Measurements from ENCODE around the gene TMEM240.
"Not testable (repeated sequence)": the region's sequence is repeated elsewhere in the genome, so short reads cannot be mapped to it uniquely, and the experiment has no call there.

TMEM240 gene

DNA sequence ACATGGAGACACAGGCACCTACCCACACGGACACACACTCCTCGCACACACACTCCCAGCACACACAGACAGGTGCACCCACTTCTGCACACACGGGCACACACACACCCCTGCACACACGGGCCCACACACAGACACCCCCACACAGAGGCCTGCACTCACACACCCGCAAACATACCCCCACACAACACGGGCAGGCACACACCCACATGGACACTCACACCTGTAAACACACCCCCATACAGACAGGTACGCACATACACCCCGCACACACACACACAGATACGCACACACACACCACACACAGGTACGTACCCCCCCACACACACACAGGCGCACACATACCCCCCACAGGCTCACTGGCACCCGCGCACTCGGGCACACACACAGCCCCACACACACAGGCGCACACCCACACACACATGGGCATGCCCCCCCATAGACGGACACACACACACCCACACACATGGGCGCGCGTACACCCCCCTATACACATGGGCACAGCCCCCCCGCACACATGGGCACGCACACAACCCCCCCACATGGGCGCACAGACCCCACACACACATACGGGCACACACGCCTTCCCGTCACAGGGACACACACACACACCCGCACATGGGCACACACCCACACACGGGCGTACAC lies 22.3 kb downstream of the TMEM240 start:
- Histone ChIP-seq H3K9ac (no peak overlapping the region), H3K4me3 (ENCODE audit: low read depth, low read length) (no peak overlapping the region), H2AFZ (no peak overlapping the region), H3K9me3 (ENCODE audit: control insufficient read depth, low read length) (no peaks in the 10 kb centered on the region), H3K27ac (no peak overlapping the region), H3K36me3 (ENCODE audit: control insufficient read depth, insufficient read depth, low read length) (no peaks in the 10 kb centered on the region), H3K79me2 (no peaks in the 10 kb centered on the region), H3K4me1 (no peaks in the 10 kb centered on the region), H3K4me2 (ENCODE audit: low read length) (no peak overlapping the region), H3K27me3 (ENCODE audit: control insufficient read depth, insufficient read depth, low read length) (no peaks in the 10 kb centered on the region)
- TF ChIP-seq, protein P1, sequence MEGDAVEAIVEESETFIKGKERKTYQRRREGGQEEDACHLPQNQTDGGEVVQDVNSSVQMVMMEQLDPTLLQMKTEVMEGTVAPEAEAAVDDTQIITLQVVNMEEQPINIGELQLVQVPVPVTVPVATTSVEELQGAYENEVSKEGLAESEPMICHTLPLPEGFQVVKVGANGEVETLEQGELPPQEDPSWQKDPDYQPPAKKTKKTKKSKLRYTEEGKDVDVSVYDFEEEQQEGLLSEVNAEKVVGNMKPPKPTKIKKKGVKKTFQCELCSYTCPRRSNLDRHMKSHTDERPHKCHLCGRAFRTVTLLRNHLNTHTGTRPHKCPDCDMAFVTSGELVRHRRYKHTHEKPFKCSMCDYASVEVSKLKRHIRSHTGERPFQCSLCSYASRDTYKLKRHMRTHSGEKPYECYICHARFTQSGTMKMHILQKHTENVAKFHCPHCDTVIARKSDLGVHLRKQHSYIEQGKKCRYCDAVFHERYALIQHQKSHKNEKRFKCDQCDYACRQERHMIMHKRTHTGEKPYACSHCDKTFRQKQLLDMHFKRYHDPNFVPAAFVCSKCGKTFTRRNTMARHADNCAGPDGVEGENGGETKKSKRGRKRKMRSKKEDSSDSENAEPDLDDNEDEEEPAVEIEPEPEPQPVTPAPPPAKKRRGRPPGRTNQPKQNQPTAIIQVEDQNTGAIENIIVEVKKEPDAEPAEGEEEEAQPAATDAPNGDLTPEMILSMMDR (IDR thresholded peaks at IDR 0.05): no peak

DNA sequence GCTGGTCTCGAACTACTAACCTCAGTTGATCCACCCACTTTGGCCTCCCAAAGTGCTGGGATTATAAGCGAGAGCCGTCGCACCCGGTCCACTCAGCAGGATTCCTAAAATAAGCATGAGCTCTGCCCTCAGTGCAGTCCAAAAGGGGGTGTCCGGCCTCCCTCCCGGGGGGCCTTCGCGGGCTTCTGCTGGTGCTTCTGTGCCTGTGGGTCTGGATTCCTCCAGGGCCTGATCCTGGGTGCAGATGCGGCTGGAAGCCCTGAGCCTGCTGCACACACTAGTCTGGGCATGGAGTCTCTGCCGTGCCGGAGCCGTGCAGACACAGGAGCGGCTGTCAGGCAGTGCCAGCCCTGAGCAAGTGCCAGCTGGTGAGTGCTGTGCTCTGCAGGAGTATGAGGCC lies 23.5 kb downstream of the TMEM240 start:
- not testable (repeated sequence) for H3K27me3 ChIP-seq (ENCODE audit: control insufficient read depth, insufficient read depth, low read length); H3K9me3 ChIP-seq (ENCODE audit: control insufficient read depth, low read length); H3K4me2 ChIP-seq (ENCODE audit: low read length); H3K9ac ChIP-seq; H3K79me2 ChIP-seq; H2AFZ ChIP-seq; H3K4me1 ChIP-seq; H3K27ac ChIP-seq; H3K4me3 ChIP-seq (ENCODE audit: low read depth, low read length); H3K36me3 ChIP-seq (ENCODE audit: control insufficient read depth, insufficient read depth, low read length)

DNA sequence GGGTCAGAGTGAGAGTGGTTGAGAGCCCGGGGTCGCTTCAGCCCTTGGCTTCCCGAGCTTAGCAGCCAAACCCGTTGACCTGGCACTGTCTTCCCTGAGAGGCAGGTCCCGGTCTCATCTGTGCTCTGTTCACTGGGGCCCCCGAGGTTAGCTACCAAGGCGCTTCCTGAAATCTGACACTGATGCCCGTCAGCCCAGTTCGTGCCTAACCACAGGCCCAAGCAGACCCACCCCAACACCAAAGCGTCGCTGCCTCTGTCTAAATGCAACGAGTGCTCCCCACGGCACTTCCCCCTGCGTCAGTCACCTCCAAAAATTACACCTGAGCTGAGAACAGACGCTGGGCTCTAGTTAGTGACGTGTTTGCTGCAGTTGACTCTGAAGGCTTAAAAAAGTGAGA lies 26.0 kb downstream of the TMEM240 start:
- not testable (repeated sequence) for H3K79me2 ChIP-seq; H3K4me1 ChIP-seq; H2AFZ ChIP-seq; H3K9ac ChIP-seq; H3K27me3 ChIP-seq (ENCODE audit: control insufficient read depth, insufficient read depth, low read length); H3K4me3 ChIP-seq (ENCODE audit: low read depth, low read length); H3K9me3 ChIP-seq (ENCODE audit: control insufficient read depth, low read length); H3K4me2 ChIP-seq (ENCODE audit: low read length); H3K27ac ChIP-seq; H3K36me3 ChIP-seq (ENCODE audit: control insufficient read depth, insufficient read depth, low read length)

DNA sequence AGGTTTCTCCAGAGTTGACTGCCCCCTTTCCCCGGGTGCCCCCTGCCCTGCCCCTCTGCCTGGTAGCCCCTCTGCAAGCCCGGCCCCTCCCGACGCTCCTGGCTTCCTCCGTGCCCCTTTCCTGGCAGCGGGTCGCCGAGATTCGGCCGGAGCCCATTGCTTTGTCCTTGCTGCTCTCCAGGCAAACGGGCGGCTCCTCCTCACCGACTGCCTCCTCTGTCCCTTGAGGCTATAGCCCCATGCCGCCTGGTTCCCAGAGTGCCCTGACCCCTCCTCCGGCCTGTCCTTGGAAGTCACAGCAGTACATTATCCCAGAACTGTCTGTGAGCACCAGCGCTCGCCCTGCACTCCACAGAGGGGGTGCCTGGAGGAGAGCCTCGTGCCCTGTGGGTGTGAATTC lies 26.7 kb downstream of the TMEM240 start:
- H3K36me3 ChIP-seq (ENCODE audit: control insufficient read depth, insufficient read depth, low read length); H3K4me3 ChIP-seq (ENCODE audit: low read depth, low read length); H3K4me2 ChIP-seq (ENCODE audit: low read length); H3K9me3 ChIP-seq (ENCODE audit: control insufficient read depth, low read length); H3K9ac ChIP-seq; H2AFZ ChIP-seq; H3K79me2 ChIP-seq; H3K27me3 ChIP-seq (ENCODE audit: control insufficient read depth, insufficient read depth, low read length); H3K27ac ChIP-seq; H3K4me1 ChIP-seq: not testable (repeated sequence)

DNA sequence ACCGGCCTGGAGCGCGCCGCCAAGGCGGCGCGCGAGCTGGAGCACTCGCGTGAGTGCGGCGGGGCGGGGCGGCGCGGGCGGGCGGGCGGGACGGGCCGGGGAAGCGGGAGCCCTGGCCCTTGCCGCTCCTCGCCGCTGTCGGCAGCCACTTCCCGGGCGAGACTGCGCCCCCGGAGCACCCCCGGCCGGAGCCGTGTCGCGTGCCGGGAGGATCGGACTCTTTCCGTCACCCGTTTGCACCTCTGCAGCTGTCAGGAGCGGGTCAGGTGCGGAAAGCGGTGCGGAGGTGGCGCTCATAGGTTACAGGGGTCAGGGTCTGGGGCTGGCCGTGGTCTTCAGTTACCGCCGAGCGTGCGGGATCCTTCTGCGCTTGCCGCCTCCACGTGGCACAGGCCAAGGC lies 28.0 kb downstream of the TMEM240 start:
- H3K9ac ChIP-seq; H3K27ac ChIP-seq; H3K4me1 ChIP-seq; H3K4me2 ChIP-seq (ENCODE audit: low read length); H3K27me3 ChIP-seq (ENCODE audit: control insufficient read depth, insufficient read depth, low read length); H3K36me3 ChIP-seq (ENCODE audit: control insufficient read depth, insufficient read depth, low read length); H3K9me3 ChIP-seq (ENCODE audit: control insufficient read depth, low read length); H3K79me2 ChIP-seq; H2AFZ ChIP-seq: not testable (repeated sequence)
- H3K4me3 ChIP-seq (ENCODE audit: low read depth, low read length): peak overlapping the region; percentile 37

DNA sequence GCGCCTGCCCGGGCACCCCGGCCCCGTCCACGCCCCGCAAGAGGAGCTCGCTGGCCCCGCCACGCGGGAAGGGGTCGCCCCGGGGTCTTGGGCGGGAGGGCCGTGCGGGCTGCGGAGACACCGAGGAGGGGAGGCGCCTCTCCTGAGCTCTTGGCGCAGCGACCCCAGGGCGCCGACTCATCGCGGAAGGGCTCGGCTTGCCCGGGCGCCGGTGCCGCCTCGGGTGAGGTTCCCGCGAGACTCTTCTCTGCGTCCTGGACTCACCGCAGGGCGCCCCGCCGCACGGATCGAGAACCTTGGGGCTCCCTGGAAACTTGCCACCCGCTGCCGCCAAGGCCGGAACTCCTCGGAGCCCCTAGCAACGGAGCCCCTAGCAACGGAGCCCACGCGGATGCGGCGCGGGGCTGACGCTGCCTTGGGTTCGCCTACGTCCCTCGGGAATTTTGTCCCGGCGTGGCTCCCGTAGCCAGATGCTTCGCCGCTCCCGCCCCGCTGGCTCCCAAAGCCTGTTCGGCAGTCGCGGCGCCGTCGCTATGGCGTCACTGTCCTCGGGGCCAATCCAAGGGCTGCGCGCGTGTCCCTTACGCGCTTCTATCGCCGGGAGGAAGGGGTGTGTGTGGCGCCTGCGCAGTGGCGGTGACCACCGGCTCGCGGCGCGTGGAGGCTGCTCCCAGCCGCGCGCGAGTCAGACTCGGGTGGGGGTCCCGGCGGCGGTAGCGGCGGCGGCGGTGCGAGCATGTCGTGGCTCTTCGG lies 28.7 kb downstream of the TMEM240 start, which contains the start of gene ATAD3A:
Gene ATAD3A, plus strand, starts transcription at position 630 of the 753 bp plus-strand sequence. Its CDS starts 107 bp downstream, at position 737.
- Histone ChIP-seq H3K4me1 (peaks cover 3% of the 10 kb centered on the region), H3K27ac (peak within 1 kb of the TSS; percentile 83), H2AFZ (peak within 1 kb of the TSS; percentile 81), H3K9me3 (ENCODE audit: control insufficient read depth, low read length) (no peaks in the 10 kb centered on the region), H3K27me3 (ENCODE audit: control insufficient read depth, insufficient read depth, low read length) (no peaks in the 10 kb centered on the region), H3K4me2 (ENCODE audit: low read length) (peak within 1 kb of the TSS; percentile 97), H3K79me2 (no peaks in the 10 kb centered on the region), H3K36me3 (ENCODE audit: control insufficient read depth, insufficient read depth, low read length) (no peaks in the 10 kb centered on the region), H3K4me3 (ENCODE audit: low read depth, low read length) (peak within 1 kb of the TSS; percentile 91), H3K9ac (no peak within 1 kb of the TSS)
- TF ChIP-seq, protein P1 (IDR thresholded peaks at IDR 0.05): no peak

Measured in parathyroid adenoma (tissue), 2 donors.